NOMO-1 (cell line): Measurements from ENCODE around the gene NXPH4.

Experiments used
- DNase-seq, 2 experiments: peaks; one replicate each; lab custom pipeline; 2025; ENCODE audit not compliant: unreplicated experiment in 2 of 2; lab: John Stamatoyannopoulos, UW

NXPH4 gene

DNA sequence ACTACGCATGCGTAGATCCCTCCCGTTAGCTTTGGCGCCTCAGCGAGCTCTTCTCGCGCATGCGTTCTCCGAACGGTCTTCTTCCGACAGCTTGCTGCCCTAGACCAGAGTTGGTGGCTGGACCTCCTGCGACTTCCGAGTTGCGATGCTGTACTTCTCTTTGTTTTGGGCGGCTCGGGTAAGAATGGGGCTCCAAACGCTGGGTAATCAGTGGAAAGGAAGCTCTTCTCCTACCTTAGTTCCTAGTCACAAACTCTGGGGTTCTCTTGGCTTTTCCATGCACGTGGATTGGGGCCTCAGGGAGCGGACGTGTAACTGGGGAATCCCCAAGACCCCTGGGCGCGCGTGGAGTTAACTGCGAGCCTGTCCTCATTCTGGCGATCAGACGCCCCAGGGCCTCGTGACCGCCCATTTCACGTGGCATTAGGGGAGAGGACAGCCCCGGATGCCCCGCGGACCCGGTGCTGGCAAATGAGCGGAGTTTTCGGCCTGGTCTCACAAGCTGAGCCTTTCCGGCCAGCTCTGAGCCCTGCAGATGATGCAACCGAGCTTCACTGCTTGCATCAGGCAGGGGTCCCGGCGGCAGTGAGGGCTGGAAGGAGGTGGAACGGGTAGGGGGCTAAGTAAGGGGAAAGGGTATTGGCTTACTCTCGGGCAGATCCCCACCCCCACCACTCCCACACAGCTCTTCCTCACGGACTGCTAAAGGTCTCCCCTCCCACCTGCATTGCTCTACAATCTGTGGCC lies 13.2 kb downstream of the NXPH4 start, which contains the start of gene SHMT2:
Gene SHMT2 (plus strand): TSS at position 78 of the 747 bp plus-strand sequence. CDS start 68 bp downstream, at position 146.
- peak; percentile 94 to 98 for DNase-seq

DNA sequence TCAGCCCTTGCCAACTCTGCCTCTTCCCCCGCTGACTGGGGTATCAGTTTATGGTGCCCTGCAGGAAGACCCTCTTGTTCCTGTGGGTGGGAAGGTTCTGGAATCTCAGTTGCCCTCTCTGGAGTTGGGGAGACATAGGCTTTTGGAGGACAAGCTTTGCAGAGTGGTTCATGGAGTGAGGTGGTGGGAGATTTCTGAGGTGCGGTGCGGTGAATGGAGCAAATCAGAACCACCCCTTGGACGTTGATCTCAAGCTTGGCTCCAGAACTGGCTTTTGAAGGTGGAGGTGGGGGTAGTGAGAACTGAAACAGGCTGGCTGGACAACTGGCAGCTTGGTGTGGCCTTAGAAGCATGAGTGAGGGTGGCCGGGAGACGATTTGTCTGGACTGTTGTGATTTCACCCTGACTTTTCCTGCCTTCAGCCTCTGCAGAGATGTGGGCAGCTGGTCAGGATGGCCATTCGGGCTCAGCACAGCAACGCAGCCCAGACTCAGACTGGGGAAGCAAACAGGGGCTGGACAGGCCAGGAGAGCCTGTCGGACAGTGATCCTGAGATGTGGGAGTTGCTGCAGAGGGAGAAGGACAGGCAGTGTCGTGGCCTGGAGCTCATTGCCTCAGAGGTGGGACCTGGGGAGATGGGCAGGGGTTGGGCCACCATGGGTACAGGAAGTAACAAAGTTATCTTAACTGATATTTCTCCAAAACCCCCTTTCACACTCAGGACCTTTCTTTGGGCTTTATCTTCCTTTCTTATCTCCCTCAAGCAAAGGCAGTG lies 14.0 kb downstream of the NXPH4 start:
- no peak for DNase-seq

DNA sequence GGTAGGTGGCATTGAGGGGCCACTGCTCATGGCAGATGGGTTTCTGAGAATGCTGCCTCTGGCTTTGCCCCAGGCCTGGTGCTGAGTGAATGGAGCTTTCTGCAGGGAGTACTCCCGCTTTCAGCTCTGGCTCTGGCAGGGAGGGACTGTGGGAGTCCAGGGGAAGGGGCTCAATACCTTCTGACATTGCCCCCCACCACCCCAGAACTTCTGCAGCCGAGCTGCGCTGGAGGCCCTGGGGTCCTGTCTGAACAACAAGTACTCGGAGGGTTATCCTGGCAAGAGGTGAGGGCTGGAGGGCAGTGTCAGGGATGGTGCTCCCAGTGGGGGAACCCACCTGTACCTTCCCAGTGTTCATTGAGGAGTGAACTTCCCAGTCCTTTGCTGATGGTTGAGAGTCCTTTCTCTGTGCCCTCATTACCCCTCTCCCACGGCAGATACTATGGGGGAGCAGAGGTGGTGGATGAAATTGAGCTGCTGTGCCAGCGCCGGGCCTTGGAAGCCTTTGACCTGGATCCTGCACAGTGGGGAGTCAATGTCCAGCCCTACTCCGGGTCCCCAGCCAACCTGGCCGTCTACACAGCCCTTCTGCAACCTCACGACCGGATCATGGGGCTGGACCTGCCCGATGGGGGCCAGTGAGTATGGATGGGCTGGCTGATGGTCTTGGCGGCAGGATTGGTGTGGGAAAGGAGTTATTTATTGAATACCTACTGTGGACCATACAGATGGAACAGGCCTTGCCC lies 14.9 kb downstream of the NXPH4 start:
- no peak for DNase-seq

DNA sequence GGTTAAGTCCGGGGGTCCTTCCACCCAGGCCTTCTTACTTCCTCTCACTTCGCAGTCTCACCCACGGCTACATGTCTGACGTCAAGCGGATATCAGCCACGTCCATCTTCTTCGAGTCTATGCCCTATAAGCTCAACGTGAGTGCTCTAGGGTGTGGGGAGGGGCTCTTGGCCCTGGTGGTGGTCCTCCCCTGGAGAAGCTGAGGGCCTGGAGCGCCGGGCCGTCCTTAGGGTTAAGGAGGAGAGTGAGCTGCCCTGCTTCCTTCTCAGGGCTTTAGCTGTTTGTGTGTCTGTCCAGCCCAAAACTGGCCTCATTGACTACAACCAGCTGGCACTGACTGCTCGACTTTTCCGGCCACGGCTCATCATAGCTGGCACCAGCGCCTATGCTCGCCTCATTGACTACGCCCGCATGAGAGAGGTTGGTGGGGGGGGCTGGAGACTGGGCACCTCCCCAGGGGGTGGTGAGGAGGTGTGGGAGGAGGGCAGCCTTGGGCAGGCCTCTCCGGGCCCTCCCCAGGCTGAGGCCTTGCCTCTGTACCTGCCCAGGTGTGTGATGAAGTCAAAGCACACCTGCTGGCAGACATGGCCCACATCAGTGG lies 15.7 kb downstream of the NXPH4 start:
- no peak for DNase-seq

DNA sequence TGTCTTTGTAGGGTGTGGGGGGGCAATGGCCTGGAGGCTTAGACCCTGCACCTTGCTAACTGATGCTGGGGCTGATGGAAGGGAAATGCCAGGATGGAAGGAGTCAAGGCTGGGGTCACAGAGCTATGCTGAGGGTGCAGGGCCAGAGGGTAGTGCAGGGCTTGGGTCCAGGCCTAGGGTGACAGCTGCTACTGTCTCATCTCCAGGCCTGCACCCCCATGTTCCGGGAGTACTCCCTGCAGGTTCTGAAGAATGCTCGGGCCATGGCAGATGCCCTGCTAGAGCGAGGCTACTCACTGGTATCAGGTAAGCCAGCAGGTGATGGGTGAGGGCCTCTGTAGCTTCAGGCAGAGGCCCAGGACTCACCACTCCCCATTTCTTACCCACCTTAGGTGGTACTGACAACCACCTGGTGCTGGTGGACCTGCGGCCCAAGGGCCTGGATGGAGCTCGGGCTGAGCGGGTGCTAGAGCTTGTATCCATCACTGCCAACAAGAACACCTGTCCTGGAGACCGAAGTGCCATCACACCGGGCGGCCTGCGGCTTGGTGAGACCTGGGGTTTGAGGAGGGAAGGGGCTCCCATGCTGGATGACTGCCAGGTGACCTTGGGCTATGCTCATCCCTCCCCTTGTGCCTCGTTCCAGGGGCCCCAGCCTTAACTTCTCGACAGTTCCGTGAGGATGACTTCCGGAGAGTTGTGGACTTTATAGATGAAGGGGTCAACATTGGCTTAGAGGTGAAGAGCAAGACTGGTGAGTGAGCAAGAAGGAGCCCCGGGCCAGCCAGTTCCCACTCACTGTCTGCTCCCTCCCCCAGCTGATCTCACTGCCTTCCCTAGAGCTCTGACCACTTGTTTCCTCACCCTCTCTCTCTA lies 17.0 kb downstream of the NXPH4 start:
- no peak for DNase-seq

DNA sequence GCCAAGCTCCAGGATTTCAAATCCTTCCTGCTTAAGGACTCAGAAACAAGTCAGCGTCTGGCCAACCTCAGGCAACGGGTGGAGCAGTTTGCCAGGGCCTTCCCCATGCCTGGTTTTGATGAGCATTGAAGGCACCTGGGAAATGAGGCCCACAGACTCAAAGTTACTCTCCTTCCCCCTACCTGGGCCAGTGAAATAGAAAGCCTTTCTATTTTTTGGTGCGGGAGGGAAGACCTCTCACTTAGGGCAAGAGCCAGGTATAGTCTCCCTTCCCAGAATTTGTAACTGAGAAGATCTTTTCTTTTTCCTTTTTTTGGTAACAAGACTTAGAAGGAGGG lies 17.6 kb downstream of the NXPH4 start:
- no peak for DNase-seq

DNA sequence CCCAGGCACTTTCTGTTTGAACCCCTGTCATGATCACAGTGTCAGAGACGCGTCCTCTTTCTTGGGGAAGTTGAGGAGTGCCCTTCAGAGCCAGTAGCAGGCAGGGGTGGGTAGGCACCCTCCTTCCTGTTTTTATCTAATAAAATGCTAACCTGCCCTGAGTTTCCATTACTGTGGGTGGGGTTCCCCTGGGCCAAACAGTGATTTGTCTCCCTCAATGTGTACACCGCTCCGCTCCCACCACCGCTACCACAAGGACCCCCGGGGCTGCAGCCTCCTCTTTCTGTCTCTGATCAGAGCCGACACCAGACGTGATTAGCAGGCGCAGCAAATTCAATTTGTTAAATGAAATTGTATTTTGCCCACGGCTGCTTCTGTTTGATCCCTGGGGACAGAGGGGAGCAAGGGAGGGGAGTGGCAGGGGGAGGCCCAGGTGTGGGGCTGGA lies 18.0 kb downstream of the NXPH4 start:
- no peak for DNase-seq

DNA sequence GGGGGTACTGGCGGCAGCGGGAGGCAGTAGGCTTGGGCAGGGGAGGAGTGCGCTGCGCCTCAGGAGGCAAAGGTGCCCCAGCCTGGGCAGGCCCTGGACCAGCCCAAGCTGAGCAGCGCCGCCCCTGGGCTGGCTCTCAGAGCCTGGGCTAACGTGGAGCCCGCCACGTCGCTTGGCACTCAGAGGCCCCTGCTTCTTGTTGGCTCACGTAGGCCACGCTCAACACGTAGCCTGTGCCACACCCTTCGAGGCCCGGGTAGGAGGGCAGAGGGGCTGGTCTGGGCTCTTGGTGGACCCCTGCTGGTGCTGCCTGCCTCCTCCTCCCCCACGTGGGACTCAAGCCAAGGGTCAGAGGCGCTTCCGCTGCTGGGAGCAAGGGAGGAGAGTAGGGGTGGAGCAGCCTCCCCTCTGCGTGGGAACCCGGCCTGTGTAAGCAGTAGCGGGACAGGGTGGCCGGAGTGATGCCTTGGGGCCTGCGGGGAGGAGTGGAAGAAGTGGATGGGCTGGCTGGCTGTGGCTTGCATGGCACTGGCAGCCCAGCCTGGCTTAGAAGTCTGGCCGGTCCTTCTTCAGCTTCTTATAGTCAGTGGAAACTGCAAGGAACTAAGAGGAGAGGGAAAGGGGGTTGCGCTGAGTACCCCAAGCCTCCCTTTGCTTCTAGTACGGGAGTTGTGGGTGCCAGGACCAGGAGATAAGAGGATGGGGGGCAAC lies 18.6 kb downstream of the NXPH4 start:
- DNase-seq, result no peak

DNA sequence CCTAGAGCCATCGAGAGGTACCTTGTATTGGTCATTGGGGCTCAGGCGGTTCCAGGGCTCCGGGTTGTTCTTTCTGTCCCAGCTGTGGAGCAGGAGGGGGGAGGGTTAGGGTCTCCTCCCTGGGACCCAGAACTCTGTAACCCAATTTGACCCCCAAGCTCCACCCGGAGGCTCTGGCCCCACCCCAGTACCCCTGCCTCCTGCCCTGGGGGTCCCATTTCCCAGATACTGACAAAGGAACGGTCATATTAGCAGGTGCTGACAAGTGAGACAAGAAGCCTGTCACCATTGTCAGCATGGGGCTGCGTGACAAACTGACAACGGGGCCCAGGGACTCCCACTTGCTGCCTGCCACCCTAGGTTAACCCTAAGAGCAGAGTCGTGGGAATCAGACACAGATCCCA lies 19.1 kb downstream of the NXPH4 start:
- DNase-seq, result no peak

DNA sequence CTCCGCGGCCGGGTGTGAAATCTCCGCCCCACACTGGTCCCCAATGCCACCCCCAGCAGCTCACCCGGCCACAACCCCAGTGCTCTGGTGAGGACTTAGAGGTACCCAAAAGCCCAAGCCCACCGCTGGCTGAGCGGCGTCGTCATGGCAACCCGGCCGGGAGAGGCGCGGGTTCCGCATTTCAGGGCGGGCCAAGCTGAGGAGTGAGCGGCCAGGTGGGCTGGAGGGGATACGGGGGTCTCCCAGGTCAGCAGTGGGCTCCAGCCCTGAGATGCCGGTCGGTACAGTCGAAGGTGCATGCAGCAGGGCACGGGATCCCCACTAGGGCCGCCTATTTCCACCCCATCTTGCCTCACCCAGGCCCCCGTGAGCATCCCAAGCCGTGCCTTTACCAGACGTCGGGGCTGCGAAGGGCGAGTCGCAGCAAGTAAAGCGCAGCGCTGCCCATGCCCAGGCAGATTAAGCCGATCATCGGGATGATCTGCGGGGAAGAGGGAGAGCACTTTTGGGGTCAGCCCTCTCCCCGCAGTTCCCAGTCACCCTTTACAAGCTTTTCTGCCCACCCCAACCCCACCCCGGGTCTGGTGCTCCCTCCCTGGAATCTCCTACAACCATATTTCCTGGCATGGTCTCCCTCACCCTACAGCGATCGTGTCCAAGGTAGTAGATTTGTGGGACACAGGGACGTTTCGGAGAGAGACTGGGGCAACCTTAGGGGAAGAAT lies 19.8 kb downstream of the NXPH4 start:
- no peak for DNase-seq

DNA sequence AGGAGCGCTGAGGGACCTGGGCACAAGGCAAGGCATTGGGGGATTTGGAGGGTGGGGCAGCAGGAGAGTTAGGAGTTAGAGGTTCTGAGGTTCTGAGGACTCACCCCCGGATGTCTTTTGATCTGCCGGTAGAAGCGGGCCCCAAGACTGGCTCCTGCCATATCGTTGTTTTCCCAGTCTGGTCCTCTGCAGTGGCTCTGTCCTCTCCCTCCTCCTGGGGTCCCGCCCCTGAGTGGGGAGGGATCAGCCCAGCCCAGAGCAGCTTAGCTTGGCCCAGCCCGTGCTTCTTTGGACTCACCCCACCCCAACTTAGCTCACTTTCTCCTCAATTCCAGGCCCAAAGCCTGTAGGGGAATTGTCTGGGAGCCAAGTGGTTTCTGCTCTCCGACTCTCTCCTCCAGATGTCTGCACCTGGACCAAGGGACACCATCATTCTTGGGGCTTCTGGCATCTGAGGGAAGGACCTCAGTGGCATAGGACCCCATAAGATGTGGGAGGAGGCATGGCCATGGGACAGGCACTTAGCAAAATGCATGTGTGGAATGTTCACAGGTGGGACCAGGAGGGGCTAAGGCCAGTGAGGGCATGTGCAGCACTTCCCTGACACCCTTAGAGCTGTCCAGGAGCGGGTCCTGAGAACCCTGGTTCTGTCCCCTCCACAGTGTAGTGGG lies 20.5 kb downstream of the NXPH4 start:
- no peak for DNase-seq

DNA sequence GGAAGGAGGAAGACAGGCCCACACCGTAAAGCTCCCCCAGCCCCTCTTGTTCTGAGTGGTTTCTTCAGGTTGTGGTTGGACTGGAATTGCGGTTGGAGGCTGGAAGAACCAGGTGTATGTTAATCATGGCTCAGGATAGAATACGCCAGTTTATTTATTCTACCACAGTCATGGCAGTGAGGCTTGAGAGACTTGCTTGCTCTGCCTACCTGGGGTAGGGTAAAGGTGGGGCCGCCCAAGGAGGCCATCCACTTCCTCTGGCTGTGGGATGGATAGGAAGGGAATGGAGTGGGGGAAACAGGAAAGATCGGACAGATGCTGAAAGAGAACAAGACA lies 21.0 kb downstream of the NXPH4 start:
- DNase-seq, result no peak

DNA sequence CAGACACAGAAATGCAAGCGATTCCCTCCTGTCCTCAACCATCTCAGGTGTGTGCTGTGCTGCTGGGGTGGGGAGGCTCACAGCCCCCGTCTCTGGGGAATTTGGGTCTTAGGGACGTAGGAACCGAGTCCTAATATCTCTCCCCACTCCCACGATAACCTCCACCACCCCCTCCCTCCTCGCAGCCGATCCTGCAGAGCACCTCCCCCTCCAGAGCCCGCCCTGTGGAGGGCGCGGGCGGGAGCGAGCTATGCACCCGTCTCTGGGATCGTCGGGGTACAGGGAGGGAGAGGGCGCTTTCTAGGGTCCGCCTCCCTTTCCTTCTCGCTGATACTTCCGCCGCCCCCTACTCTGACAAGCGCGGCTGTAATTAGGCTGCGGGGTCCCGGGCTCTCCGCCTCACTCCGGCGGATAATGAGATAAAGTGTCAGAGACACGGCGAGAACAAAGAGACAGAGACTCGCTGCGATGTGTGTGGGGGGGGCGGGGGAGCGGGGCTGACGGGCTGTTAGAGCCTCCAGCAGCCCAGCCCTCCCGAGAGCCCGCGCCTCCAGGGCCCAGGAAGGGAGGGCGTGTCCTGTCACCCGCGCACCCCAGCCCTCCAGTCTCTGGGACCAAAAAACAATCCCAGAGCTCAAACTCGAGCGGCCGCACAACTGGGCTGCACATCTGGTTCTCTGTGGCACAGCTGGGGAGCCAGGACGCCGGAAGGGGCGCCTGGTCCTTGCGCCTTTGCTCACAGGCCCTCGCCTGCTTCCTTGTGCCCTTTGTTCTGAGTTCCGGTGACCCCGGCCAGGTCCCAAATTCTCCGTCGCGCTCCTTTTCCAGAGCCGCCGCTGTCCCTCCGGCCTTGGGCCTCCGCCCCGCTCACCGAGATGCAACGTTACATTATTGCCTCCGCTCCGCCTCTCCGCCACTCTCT lies 21.6 kb downstream of the NXPH4 start:
- no peak for DNase-seq

DNA sequence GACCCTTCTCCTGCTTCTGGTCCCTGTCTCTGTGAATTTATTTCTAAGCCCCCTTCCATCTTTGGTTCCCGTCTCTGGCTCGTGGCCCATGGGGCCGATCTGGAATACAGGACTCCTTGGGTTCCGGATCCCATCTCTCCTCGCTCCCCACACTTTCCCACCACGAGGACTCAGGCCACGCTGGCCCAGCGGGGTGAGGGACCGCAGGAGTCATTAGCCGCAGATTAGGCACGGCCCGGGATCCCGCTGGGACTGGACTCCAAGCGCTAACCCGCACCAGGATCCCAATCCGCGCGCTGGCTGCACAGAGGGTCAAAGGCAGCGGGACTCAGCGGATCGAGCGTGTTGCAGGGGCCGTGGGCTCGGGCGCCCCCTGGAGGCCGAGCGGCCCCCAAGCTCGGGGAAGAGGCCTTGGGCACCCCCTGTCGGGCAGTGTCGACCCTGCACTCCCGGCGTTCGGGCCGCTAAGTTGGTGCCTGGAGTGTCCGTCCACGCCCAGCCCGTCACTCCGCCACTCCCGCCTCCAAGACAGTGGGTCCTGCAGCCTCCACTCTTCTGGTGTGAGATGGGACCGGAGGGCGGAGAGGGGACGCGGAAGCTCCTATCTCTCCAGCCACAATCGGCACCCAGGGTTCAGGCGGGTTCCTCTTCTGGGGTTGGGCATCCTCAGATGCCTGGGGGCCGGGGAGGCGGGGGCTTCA lies 22.4 kb downstream of the NXPH4 start:
- DNase-seq, result peak; percentile 83 to 89

DNA sequence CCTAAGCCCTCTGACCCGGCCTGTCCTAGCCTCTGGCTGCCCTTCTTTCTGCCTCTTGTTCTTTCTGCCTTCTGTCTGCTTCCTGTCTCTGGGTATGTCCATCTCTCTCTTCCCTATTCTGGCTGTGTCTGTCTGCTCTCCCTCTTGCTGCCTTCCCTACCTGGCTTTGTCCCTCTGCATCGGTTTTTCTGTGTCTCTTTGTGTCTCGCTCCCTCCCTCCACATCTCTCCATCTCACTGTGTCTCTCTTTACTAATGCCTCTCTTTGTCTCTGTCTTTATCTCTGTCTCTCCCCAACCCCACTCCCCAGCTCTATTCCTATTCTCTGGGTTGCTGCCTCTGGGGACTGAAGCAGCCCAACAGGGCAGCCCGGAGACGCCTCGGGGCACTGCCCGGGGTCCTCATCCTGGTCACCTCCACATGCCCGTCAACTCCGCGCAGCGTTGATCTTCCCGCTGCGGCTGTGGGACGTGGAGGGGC lies 23.0 kb downstream of the NXPH4 start:
- DNase-seq, result peak in 1 of 2 experiments; percentile 16

DNA sequence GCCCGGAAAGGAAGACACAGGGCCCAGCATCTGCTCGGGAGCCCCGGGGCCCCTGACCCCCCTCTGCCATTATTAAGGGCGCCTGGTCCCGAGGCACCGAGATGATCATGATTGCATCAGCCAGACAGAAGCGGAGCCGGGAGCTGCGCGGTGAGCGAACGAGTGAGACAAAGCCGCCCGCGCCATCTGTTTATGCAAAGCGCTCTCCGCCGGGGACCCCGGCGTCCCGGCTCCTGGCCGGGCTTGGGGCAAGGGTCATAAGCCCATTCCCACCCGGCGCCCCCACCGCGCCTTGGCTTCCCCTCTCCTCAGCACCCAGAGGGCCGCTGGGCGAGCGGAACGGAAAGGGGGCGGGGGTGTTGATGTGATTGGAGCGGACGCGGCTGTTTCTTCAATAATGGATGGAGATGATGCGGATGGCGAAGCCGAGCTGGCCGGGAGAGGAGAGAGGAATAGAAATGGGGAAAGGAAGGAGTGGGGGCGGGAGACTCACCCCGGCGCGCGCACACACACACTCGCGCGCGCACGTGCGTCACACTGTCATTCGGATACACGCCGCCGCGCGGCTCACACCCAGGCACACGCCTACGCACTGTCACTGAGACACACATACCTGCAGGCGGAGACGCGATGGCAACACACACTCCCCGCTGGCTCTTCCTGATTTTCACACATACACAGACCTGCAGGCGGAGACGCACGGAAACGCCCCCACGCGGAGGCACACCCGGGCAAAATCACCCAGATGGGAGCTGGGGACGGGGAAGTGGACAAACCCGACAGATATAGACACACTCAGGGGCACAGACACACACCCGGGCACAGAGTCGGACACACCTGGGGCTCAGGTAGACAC lies 23.7 kb downstream of the NXPH4 start:
- no peak for DNase-seq
